Measurements from ENCODE around the gene BASP1. TPM values are rescaled to one million over a fixed set of nuclear protein-coding genes. Genes with fewer than 3 reads are reported as not detected.

The BASP1 gene
- total and polyA plus RNA-seq, 2 experiments from 2014 or later: 87.5 to 114 TPM

DNA sequence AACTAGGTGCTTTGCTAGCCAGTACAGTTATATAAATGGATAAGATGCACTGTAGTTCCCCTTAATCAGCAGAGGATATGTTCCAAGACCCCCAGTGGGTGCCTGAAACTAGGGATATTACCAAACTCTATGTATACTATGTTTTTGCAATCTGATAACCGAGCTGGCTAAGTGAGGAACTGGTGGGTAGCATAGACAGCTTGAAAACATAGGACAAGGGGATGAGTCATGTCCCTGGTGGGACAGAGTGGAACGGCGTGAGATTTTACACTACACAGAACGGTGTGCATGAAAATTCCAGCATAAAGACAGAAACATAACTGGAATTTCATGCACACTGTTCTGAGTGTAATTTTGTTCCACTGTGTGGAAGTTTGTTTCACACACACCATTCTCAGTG lies 86.9 kb downstream of the BASP1 start:
- no peak overlapping the region for H3K4me3 Mint-ChIP-seq

More for the DNA sequence above, 86.9 kb downstream of the BASP1 start:
- Mint-ChIP-seq H3K27ac (no peak overlapping the region), H3K4me1 (0 out of 3 replicates have a peak, but pooled peaks cover 5% of the 10 kb centered on the region), H3K36me3 (ENCODE audit: low read depth) (no peaks in the 10 kb centered on the region), H3K27me3 (ENCODE audit: insufficient read depth, low read depth, poor library complexity) (no peaks in the 10 kb centered on the region), H3K9me3 (no peaks in the 10 kb centered on the region)
- Histone ChIP-seq H3K4me1 (ENCODE audit: insufficient read depth) (0 out of 2 replicates have a peak, but pooled peaks cover 4% of the 10 kb centered on the region), H3K4me3 (no peak overlapping the region), H3K79me2 (replicated peaks; ENCODE audit: insufficient read depth) (no peaks in the 10 kb centered on the region), H3K9me2 (ENCODE audit: insufficient read depth) (0 out of 2 replicates have a peak, but pooled peaks cover 4% of the 10 kb centered on the region), H3K36me3 (ENCODE audit: insufficient read depth) (no peaks in the 10 kb centered on the region), H3K27me3 (ENCODE audit: insufficient read depth) (no peaks in the 10 kb centered on the region), H3K27ac (ENCODE audit: low read depth) (no peak overlapping the region), H3F3A (replicated peaks; ENCODE audit: low read depth) (no peaks in the 10 kb centered on the region), H3K4me2 (no peak overlapping the region), H2AFZ (no peak overlapping the region), H4K20me1 (replicated peaks; ENCODE audit: insufficient read depth) (no peaks in the 10 kb centered on the region)
- TF ChIP-seq, protein P1, sequence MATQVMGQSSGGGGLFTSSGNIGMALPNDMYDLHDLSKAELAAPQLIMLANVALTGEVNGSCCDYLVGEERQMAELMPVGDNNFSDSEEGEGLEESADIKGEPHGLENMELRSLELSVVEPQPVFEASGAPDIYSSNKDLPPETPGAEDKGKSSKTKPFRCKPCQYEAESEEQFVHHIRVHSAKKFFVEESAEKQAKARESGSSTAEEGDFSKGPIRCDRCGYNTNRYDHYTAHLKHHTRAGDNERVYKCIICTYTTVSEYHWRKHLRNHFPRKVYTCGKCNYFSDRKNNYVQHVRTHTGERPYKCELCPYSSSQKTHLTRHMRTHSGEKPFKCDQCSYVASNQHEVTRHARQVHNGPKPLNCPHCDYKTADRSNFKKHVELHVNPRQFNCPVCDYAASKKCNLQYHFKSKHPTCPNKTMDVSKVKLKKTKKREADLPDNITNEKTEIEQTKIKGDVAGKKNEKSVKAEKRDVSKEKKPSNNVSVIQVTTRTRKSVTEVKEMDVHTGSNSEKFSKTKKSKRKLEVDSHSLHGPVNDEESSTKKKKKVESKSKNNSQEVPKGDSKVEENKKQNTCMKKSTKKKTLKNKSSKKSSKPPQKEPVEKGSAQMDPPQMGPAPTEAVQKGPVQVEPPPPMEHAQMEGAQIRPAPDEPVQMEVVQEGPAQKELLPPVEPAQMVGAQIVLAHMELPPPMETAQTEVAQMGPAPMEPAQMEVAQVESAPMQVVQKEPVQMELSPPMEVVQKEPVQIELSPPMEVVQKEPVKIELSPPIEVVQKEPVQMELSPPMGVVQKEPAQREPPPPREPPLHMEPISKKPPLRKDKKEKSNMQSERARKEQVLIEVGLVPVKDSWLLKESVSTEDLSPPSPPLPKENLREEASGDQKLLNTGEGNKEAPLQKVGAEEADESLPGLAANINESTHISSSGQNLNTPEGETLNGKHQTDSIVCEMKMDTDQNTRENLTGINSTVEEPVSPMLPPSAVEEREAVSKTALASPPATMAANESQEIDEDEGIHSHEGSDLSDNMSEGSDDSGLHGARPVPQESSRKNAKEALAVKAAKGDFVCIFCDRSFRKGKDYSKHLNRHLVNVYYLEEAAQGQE (IDR thresholded peaks at IDR 0.05; ENCODE audit: unreplicated experiment): no peak
- TF ChIP-seq EZH2 (IDR thresholded peaks at IDR 0.05; ENCODE audit: low read depth, unreplicated experiment): no peak
- no peak for TF ChIP-seq ZNF331 (CRISPR knock-in tag; IDR thresholded peaks at IDR 0.05; ENCODE audit: low read depth)
- TF ChIP-seq CREB1 (CRISPR knock-in tag; IDR thresholded peaks at IDR 0.05; ENCODE audit: low read depth): no peak
- TF ChIP-seq STAT1 (IDR thresholded peaks at IDR 0.05; ENCODE audit: unreplicated experiment): no peak
- no peak for TF ChIP-seq ZNF114 (CRISPR knock-in tag; IDR thresholded peaks at IDR 0.05)
- no peak for TF ChIP-seq EZH2phosphoT487 (IDR thresholded peaks at IDR 0.05; ENCODE audit: unreplicated experiment)
- TF ChIP-seq NANOG (IDR thresholded peaks at IDR 0.05; ENCODE audit: borderline replicate concordance): no peak
- TF ChIP-seq, protein P2, sequence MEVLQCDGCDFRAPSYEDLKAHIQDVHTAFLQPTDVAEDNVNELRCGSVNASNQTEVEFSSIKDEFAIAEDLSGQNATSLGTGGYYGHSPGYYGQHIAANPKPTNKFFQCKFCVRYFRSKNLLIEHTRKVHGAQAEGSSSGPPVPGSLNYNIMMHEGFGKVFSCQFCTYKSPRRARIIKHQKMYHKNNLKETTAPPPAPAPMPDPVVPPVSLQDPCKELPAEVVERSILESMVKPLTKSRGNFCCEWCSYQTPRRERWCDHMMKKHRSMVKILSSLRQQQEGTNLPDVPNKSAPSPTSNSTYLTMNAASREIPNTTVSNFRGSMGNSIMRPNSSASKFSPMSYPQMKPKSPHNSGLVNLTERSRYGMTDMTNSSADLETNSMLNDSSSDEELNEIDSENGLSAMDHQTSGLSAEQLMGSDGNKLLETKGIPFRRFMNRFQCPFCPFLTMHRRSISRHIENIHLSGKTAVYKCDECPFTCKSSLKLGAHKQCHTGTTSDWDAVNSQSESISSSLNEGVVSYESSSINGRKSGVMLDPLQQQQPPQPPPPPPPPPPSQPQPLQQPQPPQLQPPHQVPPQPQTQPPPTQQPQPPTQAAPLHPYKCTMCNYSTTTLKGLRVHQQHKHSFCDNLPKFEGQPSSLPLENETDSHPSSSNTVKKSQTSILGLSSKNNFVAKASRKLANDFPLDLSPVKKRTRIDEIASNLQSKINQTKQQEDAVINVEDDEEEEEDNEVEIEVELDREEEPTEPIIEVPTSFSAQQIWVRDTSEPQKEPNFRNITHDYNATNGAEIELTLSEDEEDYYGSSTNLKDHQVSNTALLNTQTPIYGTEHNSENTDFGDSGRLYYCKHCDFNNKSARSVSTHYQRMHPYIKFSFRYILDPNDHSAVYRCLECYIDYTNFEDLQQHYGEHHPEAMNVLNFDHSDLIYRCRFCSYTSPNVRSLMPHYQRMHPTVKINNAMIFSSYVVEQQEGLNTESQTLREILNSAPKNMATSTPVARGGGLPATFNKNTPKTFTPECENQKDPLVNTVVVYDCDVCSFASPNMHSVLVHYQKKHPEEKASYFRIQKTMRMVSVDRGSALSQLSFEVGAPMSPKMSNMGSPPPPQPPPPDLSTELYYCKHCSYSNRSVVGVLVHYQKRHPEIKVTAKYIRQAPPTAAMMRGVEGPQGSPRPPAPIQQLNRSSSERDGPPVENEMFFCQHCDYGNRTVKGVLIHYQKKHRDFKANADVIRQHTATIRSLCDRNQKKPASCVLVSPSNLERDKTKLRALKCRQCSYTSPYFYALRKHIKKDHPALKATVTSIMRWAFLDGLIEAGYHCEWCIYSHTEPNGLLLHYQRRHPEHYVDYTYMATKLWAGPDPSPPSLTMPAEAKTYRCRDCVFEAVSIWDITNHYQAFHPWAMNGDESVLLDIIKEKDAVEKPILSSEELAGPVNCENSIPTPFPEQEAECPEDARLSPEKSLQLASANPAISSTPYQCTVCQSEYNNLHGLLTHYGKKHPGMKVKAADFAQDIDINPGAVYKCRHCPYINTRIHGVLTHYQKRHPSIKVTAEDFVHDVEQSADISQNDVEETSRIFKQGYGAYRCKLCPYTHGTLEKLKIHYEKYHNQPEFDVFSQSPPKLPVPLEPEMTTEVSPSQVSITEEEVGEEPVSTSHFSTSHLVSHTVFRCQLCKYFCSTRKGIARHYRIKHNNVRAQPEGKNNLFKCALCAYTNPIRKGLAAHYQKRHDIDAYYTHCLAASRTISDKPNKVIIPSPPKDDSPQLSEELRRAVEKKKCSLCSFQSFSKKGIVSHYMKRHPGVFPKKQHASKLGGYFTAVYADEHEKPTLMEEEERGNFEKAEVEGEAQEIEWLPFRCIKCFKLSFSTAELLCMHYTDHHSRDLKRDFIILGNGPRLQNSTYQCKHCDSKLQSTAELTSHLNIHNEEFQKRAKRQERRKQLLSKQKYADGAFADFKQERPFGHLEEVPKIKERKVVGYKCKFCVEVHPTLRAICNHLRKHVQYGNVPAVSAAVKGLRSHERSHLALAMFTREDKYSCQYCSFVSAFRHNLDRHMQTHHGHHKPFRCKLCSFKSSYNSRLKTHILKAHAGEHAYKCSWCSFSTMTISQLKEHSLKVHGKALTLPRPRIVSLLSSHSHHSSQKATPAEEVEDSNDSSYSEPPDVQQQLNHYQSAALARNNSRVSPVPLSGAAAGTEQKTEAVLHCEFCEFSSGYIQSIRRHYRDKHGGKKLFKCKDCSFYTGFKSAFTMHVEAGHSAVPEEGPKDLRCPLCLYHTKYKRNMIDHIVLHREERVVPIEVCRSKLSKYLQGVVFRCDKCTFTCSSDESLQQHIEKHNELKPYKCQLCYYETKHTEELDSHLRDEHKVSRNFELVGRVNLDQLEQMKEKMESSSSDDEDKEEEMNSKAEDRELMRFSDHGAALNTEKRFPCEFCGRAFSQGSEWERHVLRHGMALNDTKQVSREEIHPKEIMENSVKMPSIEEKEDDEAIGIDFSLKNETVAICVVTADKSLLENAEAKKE (CRISPR knock-in tag; IDR thresholded peaks at IDR 0.05): no peak
- ATAC-seq: no peak
- no peak for DNase-seq (ENCODE audit: low spot score)

Measured in GM23338 (cell line).